Activated naive CD8-positive, alpha-beta T cell treated with anti-CD3 and anti-CD28 coated beads, Interleukin-2, amount 10 ng/mL, durations not matched to agents 7 days and 5 days (primary cell): ENCODE data around the gene CHSY3. TPM values are rescaled to one million over a fixed set of nuclear protein-coding genes. Genes with fewer than 3 reads are reported as not detected.

ENCODE experiments used
- ATAC-seq: fragments of 150-1000 bp; cut with Tn5 transposase; one replicate; pipeline ENCODE4 v1.10.0; 2021; ENCODE audit warnings: low read depth, moderate library complexity
- POLR2A ChIA-PET: fragments of 350-600 bp; sonication (Branson Sonifier 250); formaldehyde crosslinking; loops from one replicate; lab custom pipeline; 2021; ENCODE audit warnings: antibody characterized with exemption; lab: Charles Lee
- DNase-seq: peaks from one replicate; pipeline ENCODE4 v3.0.0; 2021
- H3K27ac Mint-ChIP-seq: one replicate; pipeline ENCODE4 v1.8.0; 2022; ENCODE audit warnings: mild to moderate bottlenecking, mixed read lengths
- H3K27me3 Mint-ChIP-seq: one replicate; pipeline ENCODE4 v1.8.0; 2022; ENCODE audit warnings: mild to moderate bottlenecking, moderate library complexity, mixed read lengths
- H3K36me3 Mint-ChIP-seq: one replicate; pipeline ENCODE4 v1.8.0; 2021; ENCODE audit warnings: mild to moderate bottlenecking, mixed read lengths
- H3K4me1 Mint-ChIP-seq: one replicate; pipeline ENCODE4 v1.8.0; 2021; ENCODE audit warnings: mixed read lengths
- H3K4me3 Mint-ChIP-seq: one replicate; pipeline ENCODE4 v1.8.0; 2022; ENCODE audit warnings: mild to moderate bottlenecking, moderate library complexity, mixed read lengths
- H3K9me3 Mint-ChIP-seq: one replicate; pipeline ENCODE4 v1.8.0; 2021; ENCODE audit warnings: mixed read lengths
- total RNA-seq, 2 experiments: library from RNA; stranded (reverse); gene quantifications; one replicate each; pipeline ENCODE4 v1.2.3, GENCODE V29; 2021

The CHSY3 gene
- not detected for total RNA-seq

- H3K9me3 Mint-ChIP-seq = no peaks in the 10 kb centered on the region
- no peak within 1 kb of the TSS for H3K27ac Mint-ChIP-seq
- peak within 1 kb of the TSS; percentile 84 for H3K4me3 Mint-ChIP-seq
- DNase-seq (peak; percentile 64), ATAC-seq (peak; percentile 89)
- H3K36me3 Mint-ChIP-seq = no peaks in the 10 kb centered on the region
- H3K4me1 Mint-ChIP-seq = peaks cover 8% of the 10 kb centered on the region
- POLR2A ChIA-PET = no interaction called here
- peaks cover 49% of the 10 kb centered on the region for H3K27me3 Mint-ChIP-seq
Measured at GRCh38 chr5:129904102-129904666, at the start of gene CHSY3. CHSY3 (plus strand) TSS chr5:129904465.

GRCh38 chr5:129856325-129856724, 47.9 kb upstream of the CHSY3 start:
- POLR2A ChIA-PET = no interaction called here
- no peak overlapping the region for H3K4me3 Mint-ChIP-seq
- DNase-seq (no peak), ATAC-seq (no peak)
- H3K27ac Mint-ChIP-seq = no peak overlapping the region
- peaks cover 11% of the 10 kb centered on the region for H3K27me3 Mint-ChIP-seq
- H3K4me1 Mint-ChIP-seq = no peaks in the 10 kb centered on the region
- no peaks in the 10 kb centered on the region for H3K9me3 Mint-ChIP-seq
- no peaks in the 10 kb centered on the region for H3K36me3 Mint-ChIP-seq

GRCh38 chr5:129857116-129857515, 47.1 kb upstream of the CHSY3 start:
- H3K27me3 Mint-ChIP-seq = peaks cover 11% of the 10 kb centered on the region
- no peaks in the 10 kb centered on the region for H3K4me1 Mint-ChIP-seq
- no peaks in the 10 kb centered on the region for H3K9me3 Mint-ChIP-seq
- ATAC-seq = no peak
- no peak for DNase-seq
- H3K27ac Mint-ChIP-seq = no peak overlapping the region
- H3K36me3 Mint-ChIP-seq = no peaks in the 10 kb centered on the region
- H3K4me3 Mint-ChIP-seq = no peak overlapping the region
- POLR2A ChIA-PET = no interaction called here

- no peak overlapping the region for H3K27ac Mint-ChIP-seq
- no peaks in the 10 kb centered on the region for H3K36me3 Mint-ChIP-seq
- DNase-seq = no peak
- H3K4me1 Mint-ChIP-seq = no peaks in the 10 kb centered on the region
- POLR2A ChIA-PET = no interaction called here
- H3K9me3 Mint-ChIP-seq = no peaks in the 10 kb centered on the region
- H3K4me3 Mint-ChIP-seq = no peak overlapping the region
- H3K27me3 Mint-ChIP-seq = peaks cover 8% of the 10 kb centered on the region
- no peak for ATAC-seq
Measured at GRCh38 chr5:129858131-129858675, 46.1 kb upstream of the CHSY3 start.

GRCh38 chr5:129884322-129884721, 19.9 kb upstream of the CHSY3 start:
- DNase-seq (no peak), ATAC-seq (no peak)
- H3K27me3 Mint-ChIP-seq = peaks cover 3% of the 10 kb centered on the region
- no peak overlapping the region for H3K27ac Mint-ChIP-seq
- POLR2A ChIA-PET = no interaction called here
- no peaks in the 10 kb centered on the region for H3K36me3 Mint-ChIP-seq
- H3K9me3 Mint-ChIP-seq = no peaks in the 10 kb centered on the region
- no peak overlapping the region for H3K4me3 Mint-ChIP-seq
- H3K4me1 Mint-ChIP-seq = no peaks in the 10 kb centered on the region

GRCh38 chr5:129899454-129899853, 4.8 kb upstream of the CHSY3 start:
- Mint-ChIP-seq H3K36me3 (no peaks in the 10 kb centered on the region), H3K4me3 (no peak overlapping the region), H3K4me1 (peaks cover 2% of the 10 kb centered on the region), H3K27me3 (peaks cover 24% of the 10 kb centered on the region), H3K27ac (no peak overlapping the region), H3K9me3 (no peaks in the 10 kb centered on the region)
- POLR2A ChIA-PET = no interaction called here
- DNase-seq (no peak), ATAC-seq (no peak)

- peaks cover 45% of the 10 kb centered on the region for H3K27me3 Mint-ChIP-seq
- DNase-seq (no peak), ATAC-seq (no peak)
- H3K9me3 Mint-ChIP-seq = no peaks in the 10 kb centered on the region
- H3K4me3 Mint-ChIP-seq = no peak overlapping the region
- H3K36me3 Mint-ChIP-seq = no peaks in the 10 kb centered on the region
- H3K27ac Mint-ChIP-seq = no peak overlapping the region
- POLR2A ChIA-PET = no interaction called here
- H3K4me1 Mint-ChIP-seq = peaks cover 8% of the 10 kb centered on the region
Measured at GRCh38 chr5:129902816-129903215, 1.4 kb upstream of the CHSY3 start.

- Mint-ChIP-seq H3K27me3 (peaks cover 49% of the 10 kb centered on the region), H3K9me3 (no peaks in the 10 kb centered on the region), H3K36me3 (no peaks in the 10 kb centered on the region), H3K4me1 (peaks cover 8% of the 10 kb centered on the region), H3K4me3 (peak overlapping the region; percentile 84), H3K27ac (no peak overlapping the region)
- ATAC-seq (no peak), DNase-seq (no peak)
- POLR2A ChIA-PET = no interaction called here
Measured at GRCh38 chr5:129903466-129904101, 681 bp upstream of the CHSY3 start.

GRCh38 chr5:129904667-129905472, 605 bp downstream of the CHSY3 start:
- POLR2A ChIA-PET = no interaction called here
- Mint-ChIP-seq H3K4me1 (peaks cover 8% of the 10 kb centered on the region), H3K27ac (no peak overlapping the region), H3K9me3 (no peaks in the 10 kb centered on the region), H3K4me3 (peak overlapping the region; percentile 73), H3K27me3 (peaks cover 49% of the 10 kb centered on the region), H3K36me3 (no peaks in the 10 kb centered on the region)
- ATAC-seq (peak; percentile 42), DNase-seq (peak; percentile 42)

- Mint-ChIP-seq H3K36me3 (no peaks in the 10 kb centered on the region), H3K4me1 (peaks cover 8% of the 10 kb centered on the region), H3K27ac (no peak overlapping the region), H3K9me3 (no peaks in the 10 kb centered on the region), H3K27me3 (peaks cover 46% of the 10 kb centered on the region), H3K4me3 (peak overlapping the region; percentile 73)
- POLR2A ChIA-PET = no interaction called here
- DNase-seq (peak; percentile 32), ATAC-seq (no peak)
Measured at GRCh38 chr5:129905473-129906176, 1.4 kb downstream of the CHSY3 start.

- no peak for ATAC-seq
- no peak for DNase-seq
- Mint-ChIP-seq H3K4me3 (peak overlapping the region; percentile 73), H3K27me3 (peaks cover 45% of the 10 kb centered on the region), H3K36me3 (no peaks in the 10 kb centered on the region), H3K27ac (no peak overlapping the region), H3K9me3 (no peaks in the 10 kb centered on the region), H3K4me1 (peaks cover 8% of the 10 kb centered on the region)
- POLR2A ChIA-PET = no interaction called here
Measured at GRCh38 chr5:129906177-129906887, 2.1 kb downstream of the CHSY3 start.

GRCh38 chr5:129909225-129909624, 5.0 kb downstream of the CHSY3 start:
- H3K27me3 Mint-ChIP-seq = peaks cover 29% of the 10 kb centered on the region
- ATAC-seq = no peak
- H3K4me3 Mint-ChIP-seq = no peak overlapping the region
- no peaks in the 10 kb centered on the region for H3K36me3 Mint-ChIP-seq
- POLR2A ChIA-PET = no interaction called here
- H3K9me3 Mint-ChIP-seq = no peaks in the 10 kb centered on the region
- no peak overlapping the region for H3K27ac Mint-ChIP-seq
- peaks cover 6% of the 10 kb centered on the region for H3K4me1 Mint-ChIP-seq
- DNase-seq = no peak
